Kidney epithelial cell (primary cell): ENCODE data around the gene LRRK2. TPM values are rescaled to one million over a fixed set of nuclear protein-coding genes. Genes with fewer than 3 reads are reported as not detected.
"Not testable (repeated sequence)": the region's sequence is repeated elsewhere in the genome, so short reads cannot be mapped to it uniquely, and the experiment has no call there.

Experiments used
- DNase-seq: peaks from one replicate; pipeline ENCODE4 v3.0.0-alpha.2; 2010; ENCODE audit warnings: low read depth
- H3K27me3 ChIP-seq: 2 replicates; pipeline ENCODE4 v1.6.0; 2011; ENCODE audit warnings: low read length; ENCODE audit not compliant: control insufficient read depth, insufficient read depth
- H3K36me3 ChIP-seq: 2 replicates; pipeline ENCODE4 v1.5.1; 2011; ENCODE audit warnings: low read length; ENCODE audit not compliant: control insufficient read depth, insufficient read depth
- H3K4me3 ChIP-seq: 2 replicates; pipeline ENCODE4 v1.5.1; 2011; ENCODE audit warnings: low read depth, mild to moderate bottlenecking, control low read depth, low read length
- total RNA-seq: library from RNA; depleted of rRNA; stranded (reverse); fragments of >200 nt; gene quantifications from 2 replicates; pipeline ENCODE4 v1.2.3, GENCODE V29; 2015
- TF ChIP-seq, protein P1 (sequence below): IDR thresholded peaks from 2 replicates; pipeline ENCODE4 v1.5.1; 2011; ENCODE audit warnings: mild to moderate bottlenecking, moderate library complexity, low read length, control low read depth, inconsistent platforms; ENCODE audit not compliant: insufficient read depth, poor library complexity, severe bottlenecking

Gene LRRK2
- total RNA-seq, 1 donor from 2014 or later: 0.63 TPM

DNA sequence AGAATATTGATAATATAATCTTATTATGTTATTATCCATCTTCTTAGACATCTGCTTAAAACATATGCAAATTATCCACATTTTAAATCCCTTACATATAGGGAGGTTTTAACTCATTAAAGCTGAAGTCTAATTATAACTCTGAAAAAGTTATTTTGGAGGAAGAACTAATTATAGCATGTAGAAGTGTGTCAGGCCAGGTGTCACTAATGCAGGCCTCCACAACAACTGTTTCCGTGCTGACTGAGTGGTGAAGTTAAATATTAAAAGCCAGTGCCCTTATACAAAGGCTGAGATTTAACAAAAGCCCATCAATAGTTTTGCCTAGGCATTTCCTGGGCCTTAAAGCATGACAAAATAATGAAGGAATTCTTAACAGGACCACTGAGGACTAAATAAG lies 157.4 kb downstream of the LRRK2 start:
- DNase-seq: no peak
- Histone ChIP-seq H3K4me3 (no peak overlapping the region), H3K27me3 (no peaks in the 10 kb centered on the region), H3K36me3 (no peaks in the 10 kb centered on the region)
- TF ChIP-seq, protein P1, sequence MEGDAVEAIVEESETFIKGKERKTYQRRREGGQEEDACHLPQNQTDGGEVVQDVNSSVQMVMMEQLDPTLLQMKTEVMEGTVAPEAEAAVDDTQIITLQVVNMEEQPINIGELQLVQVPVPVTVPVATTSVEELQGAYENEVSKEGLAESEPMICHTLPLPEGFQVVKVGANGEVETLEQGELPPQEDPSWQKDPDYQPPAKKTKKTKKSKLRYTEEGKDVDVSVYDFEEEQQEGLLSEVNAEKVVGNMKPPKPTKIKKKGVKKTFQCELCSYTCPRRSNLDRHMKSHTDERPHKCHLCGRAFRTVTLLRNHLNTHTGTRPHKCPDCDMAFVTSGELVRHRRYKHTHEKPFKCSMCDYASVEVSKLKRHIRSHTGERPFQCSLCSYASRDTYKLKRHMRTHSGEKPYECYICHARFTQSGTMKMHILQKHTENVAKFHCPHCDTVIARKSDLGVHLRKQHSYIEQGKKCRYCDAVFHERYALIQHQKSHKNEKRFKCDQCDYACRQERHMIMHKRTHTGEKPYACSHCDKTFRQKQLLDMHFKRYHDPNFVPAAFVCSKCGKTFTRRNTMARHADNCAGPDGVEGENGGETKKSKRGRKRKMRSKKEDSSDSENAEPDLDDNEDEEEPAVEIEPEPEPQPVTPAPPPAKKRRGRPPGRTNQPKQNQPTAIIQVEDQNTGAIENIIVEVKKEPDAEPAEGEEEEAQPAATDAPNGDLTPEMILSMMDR: no peak

DNA sequence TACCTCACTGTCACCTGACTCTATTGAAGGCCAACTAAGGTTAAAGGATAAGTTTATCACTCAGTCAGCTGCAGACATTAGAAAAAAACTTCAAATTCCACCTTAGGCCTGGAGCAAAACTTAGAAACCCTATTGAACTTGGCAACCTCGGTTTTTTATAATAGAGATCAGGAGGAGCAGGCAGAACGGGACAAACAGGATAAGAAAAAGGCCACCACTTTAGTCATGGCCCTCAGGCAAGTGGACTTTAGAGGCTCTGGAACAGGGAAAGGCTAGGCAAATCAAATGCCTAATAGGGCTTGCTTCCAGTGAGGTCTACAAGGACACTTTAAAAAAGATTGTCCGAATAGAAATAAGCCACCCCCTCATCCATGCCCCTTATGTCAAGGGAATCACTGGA lies 162.5 kb downstream of the LRRK2 start:
- DNase-seq, H3K4me3 ChIP-seq, H3K27me3 ChIP-seq, H3K36me3 ChIP-seq: not testable (repeated sequence)

DNA sequence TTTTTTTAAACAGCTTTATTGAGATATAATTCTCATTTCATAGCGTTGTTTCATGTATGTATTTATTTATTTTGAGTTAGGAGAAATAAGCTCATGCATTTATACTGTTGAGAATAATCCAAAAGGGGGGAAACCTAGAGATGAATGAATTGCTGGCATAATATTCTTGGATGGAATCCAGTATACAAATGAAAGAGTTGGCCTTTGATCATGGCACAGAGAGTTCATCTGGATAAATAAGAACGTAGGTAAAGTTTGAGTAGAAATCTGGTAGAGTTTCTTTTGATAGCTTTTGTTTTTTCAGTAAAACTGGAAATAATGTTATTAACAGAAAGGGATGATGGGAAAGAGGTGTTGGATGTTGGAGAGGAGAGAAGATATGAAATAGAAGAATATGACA lies 166.2 kb downstream of the LRRK2 start:
- H3K27me3 ChIP-seq: no peaks in the 10 kb centered on the region
- H3K36me3 ChIP-seq: no peaks in the 10 kb centered on the region
- DNase-seq: no peak
- H3K4me3 ChIP-seq: no peak overlapping the region
- TF ChIP-seq, protein P1: no peak

DNA sequence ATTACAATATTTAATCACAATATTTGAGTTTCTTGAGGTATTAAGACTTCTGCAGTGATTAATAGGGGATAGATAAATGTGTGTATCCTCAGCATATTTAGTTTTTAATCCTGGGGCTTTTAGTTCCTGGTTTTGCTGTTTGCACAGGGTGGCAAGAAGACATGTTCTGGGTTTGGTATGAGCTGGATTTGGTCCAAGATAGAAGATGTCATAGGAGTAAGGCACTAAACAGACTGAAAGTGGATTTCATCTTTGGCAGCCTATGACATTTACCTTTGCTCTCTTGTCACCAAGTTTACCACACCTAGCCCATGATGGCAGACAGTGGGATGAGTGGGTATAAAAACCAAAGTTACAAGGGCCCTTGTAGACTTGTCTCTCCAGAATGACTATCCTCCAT lies 168.2 kb downstream of the LRRK2 start:
- Histone ChIP-seq H3K27me3 (no peaks in the 10 kb centered on the region), H3K36me3 (no peaks in the 10 kb centered on the region), H3K4me3 (no peak overlapping the region)
- no peak for DNase-seq
- TF ChIP-seq, protein P1: no peak

DNA sequence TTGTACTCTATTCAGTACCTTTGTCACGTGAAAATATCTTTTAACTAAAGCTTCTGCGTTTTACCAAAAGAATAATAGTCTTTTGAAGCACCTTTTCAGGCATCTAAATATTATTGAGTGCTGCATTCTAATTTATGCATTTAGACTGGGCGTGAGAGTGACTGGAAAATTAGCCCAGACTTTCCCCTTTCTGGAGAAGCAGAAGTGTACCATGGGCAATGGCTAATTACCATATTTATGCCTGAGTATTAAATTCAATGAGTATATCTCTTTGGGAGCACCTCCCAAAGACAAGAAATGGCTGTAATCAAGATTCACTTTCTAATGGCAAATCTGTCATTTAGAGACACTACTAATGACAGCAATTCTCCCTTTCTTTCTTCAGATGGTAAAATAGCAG lies 174.9 kb downstream of the LRRK2 start:
- no peaks in the 10 kb centered on the region for H3K36me3 ChIP-seq
- TF ChIP-seq, protein P1: no peak
- no peaks in the 10 kb centered on the region for H3K27me3 ChIP-seq
- H3K4me3 ChIP-seq: no peak overlapping the region
- no peak for DNase-seq

DNA sequence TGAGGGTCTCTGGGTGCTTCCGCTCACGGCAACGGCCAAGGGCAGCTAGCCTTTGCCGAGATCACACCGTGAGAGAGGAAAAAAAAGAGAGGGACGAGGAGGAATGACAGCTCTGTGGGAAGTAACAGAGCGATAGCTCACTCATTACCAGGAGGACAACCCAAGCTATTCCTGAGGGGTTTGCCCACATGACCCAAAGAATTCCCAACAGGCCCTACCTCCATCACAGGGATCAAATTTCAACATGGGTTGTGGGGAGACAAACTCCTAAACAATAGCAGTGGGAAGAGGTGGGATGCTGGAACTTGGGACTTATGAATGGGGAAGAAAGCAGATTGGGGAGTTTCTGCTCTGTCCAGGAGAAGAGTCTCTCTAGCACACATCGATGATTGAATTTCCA lies 180.6 kb downstream of the LRRK2 start:
- no peak for DNase-seq
- TF ChIP-seq, protein P1: no peak
- no peaks in the 10 kb centered on the region for H3K36me3 ChIP-seq
- no peak overlapping the region for H3K4me3 ChIP-seq
- no peaks in the 10 kb centered on the region for H3K27me3 ChIP-seq

Other genes starting within 250 kb of the LRRK2 start
- gene SLC2A13, start 118.9 kb upstream of the LRRK2 start, total RNA-seq: 5.0 and 6.8 TPM in 2 replicates